NB4 (cell line): Measurements from ENCODE around the gene MRPL33.

Experiments
- POLR2A ChIP-seq: IDR thresholded peaks from 2 replicates; pipeline ENCODE4 v1.6.1; 2011; ENCODE audit warnings: mild to moderate bottlenecking; ENCODE audit not compliant: insufficient read length; ENCODE audit errors: extremely low read depth
- TF ChIP-seq, protein P1 (sequence below): IDR thresholded peaks from one replicate; pipeline ENCODE4 v1.5.1; 2012; ENCODE audit warnings: low read depth, low read length
- TF ChIP-seq, protein P2 (sequence below): IDR thresholded peaks from 2 replicates; pipeline ENCODE4 v1.6.1; 2011; ENCODE audit warnings: low read depth, low read length

DNA sequence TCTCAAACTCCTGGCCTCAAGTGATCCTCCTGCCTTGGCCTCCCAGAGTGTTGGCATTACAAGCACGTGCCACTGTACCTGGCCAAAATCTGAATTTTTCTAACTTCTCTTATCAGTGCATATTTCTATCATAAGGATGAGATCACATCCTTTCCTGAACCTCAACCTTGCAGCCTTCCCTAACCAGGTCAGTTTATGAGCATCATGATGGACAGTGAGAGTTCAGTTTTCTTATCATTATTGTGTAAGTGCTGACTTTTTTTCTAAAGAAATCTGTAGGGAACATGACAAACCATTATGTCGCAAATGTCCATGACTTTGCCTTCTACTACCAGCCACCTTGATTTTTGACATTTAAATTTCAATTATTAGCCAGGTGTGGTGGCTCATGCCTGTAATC lies 31.5 kb downstream of the MRPL33 start:
- TF ChIP-seq, protein P1, sequence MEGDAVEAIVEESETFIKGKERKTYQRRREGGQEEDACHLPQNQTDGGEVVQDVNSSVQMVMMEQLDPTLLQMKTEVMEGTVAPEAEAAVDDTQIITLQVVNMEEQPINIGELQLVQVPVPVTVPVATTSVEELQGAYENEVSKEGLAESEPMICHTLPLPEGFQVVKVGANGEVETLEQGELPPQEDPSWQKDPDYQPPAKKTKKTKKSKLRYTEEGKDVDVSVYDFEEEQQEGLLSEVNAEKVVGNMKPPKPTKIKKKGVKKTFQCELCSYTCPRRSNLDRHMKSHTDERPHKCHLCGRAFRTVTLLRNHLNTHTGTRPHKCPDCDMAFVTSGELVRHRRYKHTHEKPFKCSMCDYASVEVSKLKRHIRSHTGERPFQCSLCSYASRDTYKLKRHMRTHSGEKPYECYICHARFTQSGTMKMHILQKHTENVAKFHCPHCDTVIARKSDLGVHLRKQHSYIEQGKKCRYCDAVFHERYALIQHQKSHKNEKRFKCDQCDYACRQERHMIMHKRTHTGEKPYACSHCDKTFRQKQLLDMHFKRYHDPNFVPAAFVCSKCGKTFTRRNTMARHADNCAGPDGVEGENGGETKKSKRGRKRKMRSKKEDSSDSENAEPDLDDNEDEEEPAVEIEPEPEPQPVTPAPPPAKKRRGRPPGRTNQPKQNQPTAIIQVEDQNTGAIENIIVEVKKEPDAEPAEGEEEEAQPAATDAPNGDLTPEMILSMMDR, result no peak
- TF ChIP-seq POLR2A, result no peak
- TF ChIP-seq, protein P2, sequence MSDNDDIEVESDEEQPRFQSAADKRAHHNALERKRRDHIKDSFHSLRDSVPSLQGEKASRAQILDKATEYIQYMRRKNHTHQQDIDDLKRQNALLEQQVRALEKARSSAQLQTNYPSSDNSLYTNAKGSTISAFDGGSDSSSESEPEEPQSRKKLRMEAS, result no peak
